PFSK-1 (cell line): Measurements from ENCODE around the gene MRPL50.

Experiments
- POLR2AphosphoS5 ChIP-seq: IDR thresholded peaks from 2 replicates; pipeline ENCODE4 v1.6.1; 2012; ENCODE audit warnings: low read depth, mild to moderate bottlenecking, control low read depth, low read length, moderate library complexity
- REST ChIP-seq, 2 experiments: IDR thresholded peaks; 2 replicates each; pipeline versions ENCODE4 v1.6.1 to v1.8.0; 2011 to 2012; ENCODE audit warnings: low read depth in 2 of 2, low read length in 2 of 2, control low read depth in 1 of 2, inconsistent platforms in 1 of 2, mild to moderate bottlenecking in 1 of 2, moderate library complexity in 1 of 2; ENCODE audit not compliant: insufficient read depth in 1 of 2
- TAF1 ChIP-seq: IDR thresholded peaks from 2 replicates; pipeline ENCODE4 v1.6.1; 2012; ENCODE audit warnings: low read length, control low read depth, borderline replicate concordance; ENCODE audit not compliant: insufficient read depth

GRCh38 chr9:101393135-101393534, 5.3 kb downstream of the MRPL50 start:
- TF ChIP-seq POLR2AphosphoS5: no peak
- TF ChIP-seq REST (IDR thresholded peaks at IDR 0.05; ENCODE audit: insufficient read depth in 1 of 2, low read depth in 2 of 2, low read length in 2 of 2): no peak
- TF ChIP-seq TAF1: no peak
